IMR-90 (cell line): ENCODE results near the gene TEAD1. TPM values are rescaled to one million over a fixed set of nuclear protein-coding genes. Genes with fewer than 3 reads are reported as not detected.

Source experiments
- ATAC-seq: fragments of 200-7000 bp; cut with Tn5 transposase; 2 replicates; pipeline ENCODE4 v1.9.1; 2020; ENCODE audit warnings: low read depth, mild to moderate bottlenecking, moderate library complexity
- BruUV-seq: library from RNA; stranded (reverse); fragments of 400-500 nt; replicated peaks from 2 replicates; lab custom pipeline; 2021; lab: Mats Ljungman, UMichigan
- CTCF ChIA-PET: fragments of 300-600 bp; formaldehyde crosslinking; extraction: SDS; loops from one replicate; lab custom pipeline; 2021; ENCODE audit warnings: antibody characterized with exemption; lab: Yijun Ruan, JAX
- POLR2A ChIA-PET: fragments of 300-600 bp; sonication (Branson Sonifier 250); formaldehyde crosslinking; loops from one replicate; lab custom pipeline; 2022; ENCODE audit warnings: antibody characterized with exemption; ENCODE audit not compliant: unreplicated experiment; lab: Charles Lee
- DNase-seq: peaks from one replicate; pipeline ENCODE4 v3.0.0; 2013
- H2AFZ ChIP-seq: replicated peaks from 2 replicates; pipeline ENCODE3; 2013; ENCODE audit warnings: low read length, mild to moderate bottlenecking; ENCODE audit not compliant: poor library complexity
- H2AK5ac ChIP-seq: 2 replicates; pipeline ENCODE4 v1.6.1; 2013; ENCODE audit warnings: low read depth, low read length, inconsistent platforms
- H2AK9ac ChIP-seq: replicated peaks from 2 replicates; pipeline ENCODE3; 2013; ENCODE audit warnings: mild to moderate bottlenecking, low read depth, low read length, moderate library complexity; ENCODE audit not compliant: poor library complexity
- H2BK120ac ChIP-seq: 2 replicates; pipeline ENCODE4 v1.6.1; 2013; ENCODE audit warnings: low read depth, low read length, inconsistent platforms
- H2BK15ac ChIP-seq: 3 replicates; pipeline ENCODE4 v1.6.1; 2013; ENCODE audit warnings: low read depth, low read length, inconsistent platforms
- H2BK20ac ChIP-seq: 2 replicates; pipeline ENCODE4 v1.6.1; 2013; ENCODE audit warnings: low read depth, mild to moderate bottlenecking, inconsistent platforms, low read length, moderate library complexity
- H2BK5ac ChIP-seq: 2 replicates; pipeline ENCODE4 v1.6.1; 2013; ENCODE audit warnings: mild to moderate bottlenecking, low read depth, low read length, inconsistent platforms; ENCODE audit not compliant: poor library complexity, severe bottlenecking
- H3K14ac ChIP-seq: replicated peaks from 2 replicates; pipeline ENCODE4 v1.6.1; 2013; ENCODE audit warnings: low read depth, low read length, inconsistent platforms
- H3K18ac ChIP-seq: 2 replicates; pipeline ENCODE4 v1.6.1; 2013; ENCODE audit warnings: low read depth, low read length, control low read depth
- H3K23ac ChIP-seq: 2 replicates; pipeline ENCODE4 v1.6.1; 2013; ENCODE audit warnings: low read depth, low read length, inconsistent platforms
- H3K27ac ChIP-seq: 2 replicates; pipeline ENCODE4 v1.5.1; 2013; ENCODE audit warnings: mild to moderate bottlenecking, control low read depth, low read length; ENCODE audit not compliant: insufficient read depth
- H3K27me3 ChIP-seq: 2 replicates; pipeline ENCODE4 v1.6.1; 2013; ENCODE audit warnings: low read length; ENCODE audit not compliant: control insufficient read depth, insufficient read depth
- H3K36me3 ChIP-seq: 2 replicates; pipeline ENCODE4 v1.6.1; 2013; ENCODE audit warnings: low read length, mixed read lengths; ENCODE audit not compliant: control insufficient read depth, insufficient read depth
- H3K4ac ChIP-seq: 2 replicates; pipeline ENCODE4 v1.6.1; 2013; ENCODE audit warnings: low read depth, low read length, inconsistent platforms
- H3K4me1 ChIP-seq: 2 replicates; pipeline ENCODE4 v1.6.1; 2013; ENCODE audit warnings: low read length, mixed read lengths; ENCODE audit not compliant: control insufficient read depth, insufficient read depth
- H3K4me2 ChIP-seq: 2 replicates; pipeline ENCODE4 v1.6.1; 2013; ENCODE audit warnings: low read depth, mild to moderate bottlenecking, control low read depth, low read length, moderate library complexity
- H3K4me3 ChIP-seq: 2 replicates; pipeline ENCODE4 v1.5.1; 2013; ENCODE audit warnings: low read depth, mild to moderate bottlenecking, control low read depth, low read length, moderate library complexity; ENCODE audit not compliant: insufficient read depth
- H3K56ac ChIP-seq: 2 replicates; pipeline ENCODE4 v1.6.1; 2013; ENCODE audit warnings: low read length, inconsistent platforms; ENCODE audit not compliant: insufficient read depth; ENCODE audit errors: extremely low read depth
- H3K79me1 ChIP-seq, 2 experiments: 2 replicates each; pipeline ENCODE4 v1.6.1; 2013; ENCODE audit warnings: low read length in 2 of 2, inconsistent platforms in 1 of 2, low read depth in 1 of 2
- H3K9ac ChIP-seq: 2 replicates; pipeline ENCODE4 v1.6.1; 2013; ENCODE audit warnings: low read depth, low read length, control low read depth
- H3K9me1 ChIP-seq: 2 replicates; pipeline ENCODE4 v1.6.1; 2013; ENCODE audit warnings: low read length, inconsistent platforms; ENCODE audit not compliant: insufficient read depth
- H3K9me3 ChIP-seq: 2 replicates; pipeline ENCODE4 v1.6.1; 2013; ENCODE audit warnings: low read length; ENCODE audit not compliant: control insufficient read depth, insufficient read depth
- H4K20me1 ChIP-seq: 2 replicates; pipeline ENCODE4 v1.6.1; 2013; ENCODE audit warnings: low read length, inconsistent platforms; ENCODE audit not compliant: insufficient read depth
- H4K5ac ChIP-seq: 2 replicates; pipeline ENCODE4 v1.6.1; 2013; ENCODE audit warnings: mild to moderate bottlenecking, low read depth, low read length, control low read depth
- H4K8ac ChIP-seq, 2 experiments: 2 replicates each; pipeline ENCODE4 v1.6.1; 2013; ENCODE audit warnings: low read depth in 2 of 2, low read length in 2 of 2, control low read depth in 1 of 2, inconsistent platforms in 1 of 2
- H4K91ac ChIP-seq: 2 replicates; pipeline ENCODE4 v1.6.1; 2013; ENCODE audit warnings: low read depth, low read length, inconsistent platforms; ENCODE audit not compliant: insufficient read depth
- BHLHE40 ChIP-seq: fragments of 150-350 bp; IDR thresholded peaks from 2 replicates; pipeline ENCODE4 v1.6.1; 2016; ENCODE audit warnings: mild to moderate bottlenecking, low read depth, low read length
- FOS ChIP-seq: fragments of 150-350 bp; IDR thresholded peaks from 2 replicates; pipeline ENCODE4 v1.6.1; 2016; ENCODE audit warnings: low read depth, low read length
- MAFK ChIP-seq: IDR thresholded peaks from 2 replicates; pipeline ENCODE4 v1.6.1; 2012; ENCODE audit warnings: low read depth, low read length, improper control_type of control experiment
- NFE2L2 ChIP-seq: fragments of 150-350 bp; IDR thresholded peaks from 2 replicates; pipeline ENCODE4 v1.6.1; 2016; ENCODE audit warnings: low read depth, mild to moderate bottlenecking, low read length
- POLR2A ChIP-seq: IDR thresholded peaks from 2 replicates; pipeline ENCODE4 v1.6.1; 2012; ENCODE audit warnings: mild to moderate bottlenecking, low read depth, low read length
- WGBS, 2 experiments: methylation state at CpG; one replicate each; pipeline versions ENCODE4 v1.1.5 to v1.1.7; 2013; ENCODE audit warnings: missing lambda C conversion rate in 2 of 2; ENCODE audit not compliant: insufficient read length in 1 of 2; ENCODE audit errors: extremely low coverage in 2 of 2; 5-methylcytosine and 5-hydroxymethylcytosine counted together
- dilution Hi-C: fragments of 300-500 bp; cut with HindIII; formaldehyde crosslinking; loops from one replicate; pipeline ENCODE4 v1.14.3; 2018; ENCODE audit warnings: low sequenced_read_pairs; ENCODE audit not compliant: unreplicated experiment
- in situ Hi-C: fragments of 300-500 bp; cut with MboI; formaldehyde crosslinking; loops from 3 replicates; pipeline ENCODE4 v1.14.3; 2019; ENCODE audit warnings: low sequenced_read_pairs, inconsistent platforms, mixed read lengths
- intact Hi-C: fragments of 100-400 bp; cut with micrococcal nuclease; formaldehyde crosslinking; loops from 2 replicates; pipeline ENCODE4 v1.10.0; 2022
- polyA plus RNA-seq, 3 experiments: library from polyadenylated mRNA; depleted of rRNA; stranded (reverse); fragments of >200 nt; gene quantifications; 2 replicates each; pipeline ENCODE4 v1.2.3, GENCODE V29; 2012; ENCODE audit warnings: low replicate concordance in 1 of 3
- total RNA-seq: library from RNA; depleted of rRNA; stranded (reverse); fragments of >200 nt; gene quantifications from 2 replicates; pipeline ENCODE4 v1.2.3, GENCODE V29; 2012

Gene TEAD1
- total and polyA plus RNA-seq, 2 of the 4 experiments (the other 2 are of a cell fraction): 51.8 to 69.2 TPM

- H3K56ac ChIP-seq: no peak overlapping the region
- H3K9ac ChIP-seq: no peak overlapping the region
- no peak for ATAC-seq
- intact Hi-C loops (no loop called here), in situ Hi-C loops (loop anchor here (10.0 kb wide), 2 partner anchors 372 to 492 kb away; no protein-coding TSS in a partner anchor), dilution Hi-C loops (no loop called here)
- no peak overlapping the region for H3K4me3 ChIP-seq
- no peaks in the 10 kb centered on the region for H3K27me3 ChIP-seq
- no peak overlapping the region for H2BK20ac ChIP-seq
- no CpG with 5 or more reads among the region's 4 CpGs for WGBS, 2 experiments
- no peak overlapping the region for H4K91ac ChIP-seq
- H3K9me1 ChIP-seq: peaks cover 24% of the 10 kb centered on the region
- no peak overlapping the region for H2BK120ac ChIP-seq
- H2AK9ac ChIP-seq: no peak overlapping the region
- no peaks in the 10 kb centered on the region for H3K9me3 ChIP-seq
- no peak overlapping the region for H3K14ac ChIP-seq
- H3K18ac ChIP-seq: no peak overlapping the region
- peaks cover 34% of the 10 kb centered on the region for H3K36me3 ChIP-seq
- H4K20me1 ChIP-seq: peaks cover 19% of the 10 kb centered on the region; the same call in 1 of the 2 replicates
- no peak for TF ChIP-seq POLR2A
- no peak for TF ChIP-seq NFE2L2
- TF ChIP-seq FOS: no peak
- TF ChIP-seq BHLHE40: no peak
- no peak for TF ChIP-seq MAFK
- no peak overlapping the region for H3K4ac ChIP-seq
- H3K4me2 ChIP-seq: no peak overlapping the region
- POLR2A ChIA-PET: no interaction called here
- CTCF ChIA-PET: no interaction called here
- peaks cover 3% of the 10 kb centered on the region; the same call in 1 of the 2 replicates for H3K4me1 ChIP-seq
- H4K5ac ChIP-seq: no peak overlapping the region
- no peak overlapping the region for H2AK5ac ChIP-seq
- H2BK5ac ChIP-seq: no peak overlapping the region
- DNase-seq: no peak
- H3K27ac ChIP-seq: no peak overlapping the region
- no peak overlapping the region for H2BK15ac ChIP-seq
- H3K79me1 ChIP-seq: peaks cover 32 to 69% of the 10 kb centered on the region in 2 experiments
- H3K23ac ChIP-seq: no peak overlapping the region
- no TSS peak for BruUV-seq
- no peak overlapping the region for H4K8ac ChIP-seq
- H2AFZ ChIP-seq: no peak overlapping the region
Measured at GRCh38 chr11:12906501-12906900, 232.3 kb downstream of the TEAD1 start.
